K562 (cell line): ENCODE data around the gene SUMF1. TPM values are rescaled to one million over a fixed set of nuclear protein-coding genes. Genes with fewer than 3 reads are reported as not detected.

Source experiments
- BMI1 ChIP-seq: fragments of 150-350 bp; IDR thresholded peaks from 2 replicates; pipeline ENCODE4 v1.6.1; 2014; ENCODE audit warnings: low read length
- CBFA2T2 ChIP-seq: fragments of 450-650 bp; conservative IDR thresholded peaks from 2 replicates; pipeline ENCODE4 v1.6.1; 2017; ENCODE audit warnings: mild to moderate bottlenecking
- CBFB ChIP-seq: sonication (generic); formaldehyde crosslinking; IDR thresholded peaks from 2 replicates; pipeline ENCODE4 v1.4.0; 2020; ENCODE audit warnings: mild to moderate bottlenecking, missing genetic modification reagents
- CREM ChIP-seq: IDR thresholded peaks from 2 replicates; pipeline ENCODE4 v1.6.1; 2014; ENCODE audit warnings: antibody characterized with exemption, low read depth
- E2F1 ChIP-seq: sonication (generic); formaldehyde crosslinking; IDR thresholded peaks from 2 replicates; pipeline ENCODE4 v1.8.1; 2023; ENCODE audit warnings: mild to moderate bottlenecking, missing genetic modification reagents, moderate library complexity
- FOXJ2 ChIP-seq: fragments of 200-800 bp; sonication (Bioruptor generic); IDR thresholded peaks from 2 replicates; pipeline ENCODE4 v1.6.1; 2016; ENCODE audit warnings: missing genetic modification characterization, missing compliant biosample characterization
- HEY1 ChIP-seq: fragments of 250-450 bp; sonication (Bioruptor Pico); IDR thresholded peaks from 2 replicates; pipeline ENCODE4 v1.5.0; 2020; ENCODE audit warnings: mild to moderate bottlenecking, moderate library complexity, borderline replicate concordance
- HNRNPH1 ChIP-seq: fragments of 200-400 bp; formaldehyde crosslinking; optimal IDR thresholded peaks from 2 replicates; pipeline ENCODE3; 2017; ENCODE audit warnings: low read depth, mild to moderate bottlenecking, low read length, moderate library complexity
- KDM1A ChIP-seq, 2 experiments: fragments of 450-650 bp; IDR thresholded peaks; 2 replicates each; pipeline ENCODE4 v1.6.1; 2016; ENCODE audit warnings: mild to moderate bottlenecking in 2 of 2
- KLF6 ChIP-seq: fragments of 250-450 bp; sonication (Bioruptor Pico); IDR thresholded peaks from 2 replicates; pipeline ENCODE4 v1.4.0; 2020; ENCODE audit warnings: mild to moderate bottlenecking, moderate library complexity, borderline replicate concordance
- LEF1 ChIP-seq: fragments of 450-650 bp; IDR thresholded peaks from 2 replicates; pipeline ENCODE4 v1.6.1; 2016; ENCODE audit warnings: mild to moderate bottlenecking
- MCM5 ChIP-seq: fragments of 450-650 bp; IDR thresholded peaks from 2 replicates; pipeline ENCODE4 v1.6.1; 2016; ENCODE audit warnings: low read depth
- RAD51 ChIP-seq: fragments of 450-650 bp; IDR thresholded peaks from 2 replicates; pipeline ENCODE4 v1.7.1; 2016; ENCODE audit warnings: low read depth, mild to moderate bottlenecking, borderline replicate concordance
- ZNF23 ChIP-seq: fragments of 250-450 bp; sonication (Bioruptor Pico); IDR thresholded peaks from 2 replicates; pipeline ENCODE4 v1.4.0; 2020; ENCODE audit warnings: mild to moderate bottlenecking
- ZNF766 ChIP-seq: fragments of 200-800 bp; sonication (Bioruptor generic); conservative IDR thresholded peaks from 2 replicates; pipeline ENCODE4 v1.6.1; 2016; ENCODE audit warnings: missing genetic modification characterization, missing compliant biosample characterization
- ZNF778 ChIP-seq: fragments of 450-650 bp; formaldehyde crosslinking; IDR thresholded peaks from 2 replicates; pipeline ENCODE4 v1.4.0; 2020; ENCODE audit warnings: mild to moderate bottlenecking, moderate library complexity
- polyA plus RNA-seq, 8 experiments: library from polyadenylated mRNA; depleted of rRNA in 4 of 8; stranded (reverse) in 5 of 8; unstranded in 3 of 8; fragments of >200 nt; fragmentation: Nextera tagmentation in 2 of 8; fragmentation: Illumina TruSeq in 1 of 8; extraction: Ambion mirVana in 2 of 8; extraction: Trizol in 1 of 8; gene quantifications; 2 replicates each; pipeline versions ENCODE4 v1.2.1 to v1.2.3, GENCODE V29; 2011 to 2014; ENCODE audit warnings: inconsistent platforms in 1 of 8, missing spikeins in 1 of 8
- total RNA-seq, 7 experiments: library from RNA; depleted of rRNA in 6 of 7; stranded (reverse); fragments of >200 nt in 6 of 7; fragmentation: Illumina TruSeq in 2 of 7; extraction: Trizol in 2 of 7; gene quantifications; 2 replicates each; pipeline versions ENCODE4 v1.2.1 to v1.2.3, GENCODE V29; 2011 to 2021; ENCODE audit warnings: low replicate concordance in 1 of 7
- TF ChIP-seq, protein P1 (sequence below): fragments of 450-650 bp; IDR thresholded peaks from 2 replicates; pipeline ENCODE4 v1.6.1; 2016; ENCODE audit warnings: mild to moderate bottlenecking, moderate library complexity

SUMF1 gene
- total and polyA plus RNA-seq, 9 of the 15 experiments (the other 6 are each of a cell fraction or from before 2014, with no cell fraction given), result 1.3 to 7.4 (median 4.2) TPM

DNA sequence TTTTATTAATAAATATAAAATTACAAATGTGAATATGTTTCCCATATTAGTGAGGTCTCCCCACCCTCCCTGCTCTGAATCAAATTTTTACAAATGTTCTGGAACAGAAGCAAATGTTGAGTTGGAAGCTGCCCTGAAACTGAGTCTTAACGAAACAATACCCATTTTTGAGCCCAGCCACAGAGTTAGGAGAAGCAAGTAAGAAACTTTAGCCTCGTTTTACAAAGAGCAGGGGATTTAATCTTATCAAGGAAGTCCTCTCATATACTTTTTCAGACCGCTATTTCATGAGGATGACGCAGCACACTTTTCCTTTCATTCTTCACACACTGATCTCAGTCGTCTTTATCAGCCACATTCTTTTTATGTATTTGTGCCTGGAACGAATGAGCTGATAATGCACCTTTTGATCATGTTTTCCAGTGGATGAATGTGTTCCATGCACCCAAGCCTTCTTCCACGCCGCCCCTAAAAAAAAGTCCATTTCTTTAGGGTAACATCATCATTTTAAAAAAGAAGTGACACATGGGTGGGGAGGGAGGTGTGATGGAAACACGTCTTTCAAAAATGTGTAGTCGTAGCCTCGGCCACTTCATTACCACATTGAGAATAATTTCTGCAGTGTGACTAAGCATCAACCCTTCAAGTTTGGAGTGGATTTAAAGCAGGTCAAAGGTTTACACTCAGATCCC, 115.8 kb downstream of the SUMF1 start (continued):
- TF ChIP-seq, protein P1, sequence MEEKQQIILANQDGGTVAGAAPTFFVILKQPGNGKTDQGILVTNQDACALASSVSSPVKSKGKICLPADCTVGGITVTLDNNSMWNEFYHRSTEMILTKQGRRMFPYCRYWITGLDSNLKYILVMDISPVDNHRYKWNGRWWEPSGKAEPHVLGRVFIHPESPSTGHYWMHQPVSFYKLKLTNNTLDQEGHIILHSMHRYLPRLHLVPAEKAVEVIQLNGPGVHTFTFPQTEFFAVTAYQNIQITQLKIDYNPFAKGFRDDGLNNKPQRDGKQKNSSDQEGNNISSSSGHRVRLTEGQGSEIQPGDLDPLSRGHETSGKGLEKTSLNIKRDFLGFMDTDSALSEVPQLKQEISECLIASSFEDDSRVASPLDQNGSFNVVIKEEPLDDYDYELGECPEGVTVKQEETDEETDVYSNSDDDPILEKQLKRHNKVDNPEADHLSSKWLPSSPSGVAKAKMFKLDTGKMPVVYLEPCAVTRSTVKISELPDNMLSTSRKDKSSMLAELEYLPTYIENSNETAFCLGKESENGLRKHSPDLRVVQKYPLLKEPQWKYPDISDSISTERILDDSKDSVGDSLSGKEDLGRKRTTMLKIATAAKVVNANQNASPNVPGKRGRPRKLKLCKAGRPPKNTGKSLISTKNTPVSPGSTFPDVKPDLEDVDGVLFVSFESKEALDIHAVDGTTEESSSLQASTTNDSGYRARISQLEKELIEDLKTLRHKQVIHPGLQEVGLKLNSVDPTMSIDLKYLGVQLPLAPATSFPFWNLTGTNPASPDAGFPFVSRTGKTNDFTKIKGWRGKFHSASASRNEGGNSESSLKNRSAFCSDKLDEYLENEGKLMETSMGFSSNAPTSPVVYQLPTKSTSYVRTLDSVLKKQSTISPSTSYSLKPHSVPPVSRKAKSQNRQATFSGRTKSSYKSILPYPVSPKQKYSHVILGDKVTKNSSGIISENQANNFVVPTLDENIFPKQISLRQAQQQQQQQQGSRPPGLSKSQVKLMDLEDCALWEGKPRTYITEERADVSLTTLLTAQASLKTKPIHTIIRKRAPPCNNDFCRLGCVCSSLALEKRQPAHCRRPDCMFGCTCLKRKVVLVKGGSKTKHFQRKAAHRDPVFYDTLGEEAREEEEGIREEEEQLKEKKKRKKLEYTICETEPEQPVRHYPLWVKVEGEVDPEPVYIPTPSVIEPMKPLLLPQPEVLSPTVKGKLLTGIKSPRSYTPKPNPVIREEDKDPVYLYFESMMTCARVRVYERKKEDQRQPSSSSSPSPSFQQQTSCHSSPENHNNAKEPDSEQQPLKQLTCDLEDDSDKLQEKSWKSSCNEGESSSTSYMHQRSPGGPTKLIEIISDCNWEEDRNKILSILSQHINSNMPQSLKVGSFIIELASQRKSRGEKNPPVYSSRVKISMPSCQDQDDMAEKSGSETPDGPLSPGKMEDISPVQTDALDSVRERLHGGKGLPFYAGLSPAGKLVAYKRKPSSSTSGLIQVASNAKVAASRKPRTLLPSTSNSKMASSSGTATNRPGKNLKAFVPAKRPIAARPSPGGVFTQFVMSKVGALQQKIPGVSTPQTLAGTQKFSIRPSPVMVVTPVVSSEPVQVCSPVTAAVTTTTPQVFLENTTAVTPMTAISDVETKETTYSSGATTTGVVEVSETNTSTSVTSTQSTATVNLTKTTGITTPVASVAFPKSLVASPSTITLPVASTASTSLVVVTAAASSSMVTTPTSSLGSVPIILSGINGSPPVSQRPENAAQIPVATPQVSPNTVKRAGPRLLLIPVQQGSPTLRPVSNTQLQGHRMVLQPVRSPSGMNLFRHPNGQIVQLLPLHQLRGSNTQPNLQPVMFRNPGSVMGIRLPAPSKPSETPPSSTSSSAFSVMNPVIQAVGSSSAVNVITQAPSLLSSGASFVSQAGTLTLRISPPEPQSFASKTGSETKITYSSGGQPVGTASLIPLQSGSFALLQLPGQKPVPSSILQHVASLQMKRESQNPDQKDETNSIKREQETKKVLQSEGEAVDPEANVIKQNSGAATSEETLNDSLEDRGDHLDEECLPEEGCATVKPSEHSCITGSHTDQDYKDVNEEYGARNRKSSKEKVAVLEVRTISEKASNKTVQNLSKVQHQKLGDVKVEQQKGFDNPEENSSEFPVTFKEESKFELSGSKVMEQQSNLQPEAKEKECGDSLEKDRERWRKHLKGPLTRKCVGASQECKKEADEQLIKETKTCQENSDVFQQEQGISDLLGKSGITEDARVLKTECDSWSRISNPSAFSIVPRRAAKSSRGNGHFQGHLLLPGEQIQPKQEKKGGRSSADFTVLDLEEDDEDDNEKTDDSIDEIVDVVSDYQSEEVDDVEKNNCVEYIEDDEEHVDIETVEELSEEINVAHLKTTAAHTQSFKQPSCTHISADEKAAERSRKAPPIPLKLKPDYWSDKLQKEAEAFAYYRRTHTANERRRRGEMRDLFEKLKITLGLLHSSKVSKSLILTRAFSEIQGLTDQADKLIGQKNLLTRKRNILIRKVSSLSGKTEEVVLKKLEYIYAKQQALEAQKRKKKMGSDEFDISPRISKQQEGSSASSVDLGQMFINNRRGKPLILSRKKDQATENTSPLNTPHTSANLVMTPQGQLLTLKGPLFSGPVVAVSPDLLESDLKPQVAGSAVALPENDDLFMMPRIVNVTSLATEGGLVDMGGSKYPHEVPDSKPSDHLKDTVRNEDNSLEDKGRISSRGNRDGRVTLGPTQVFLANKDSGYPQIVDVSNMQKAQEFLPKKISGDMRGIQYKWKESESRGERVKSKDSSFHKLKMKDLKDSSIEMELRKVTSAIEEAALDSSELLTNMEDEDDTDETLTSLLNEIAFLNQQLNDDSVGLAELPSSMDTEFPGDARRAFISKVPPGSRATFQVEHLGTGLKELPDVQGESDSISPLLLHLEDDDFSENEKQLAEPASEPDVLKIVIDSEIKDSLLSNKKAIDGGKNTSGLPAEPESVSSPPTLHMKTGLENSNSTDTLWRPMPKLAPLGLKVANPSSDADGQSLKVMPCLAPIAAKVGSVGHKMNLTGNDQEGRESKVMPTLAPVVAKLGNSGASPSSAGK, result peak; percentile 72
- peak; percentile 71; the same call in 1 of the 2 replicates for TF ChIP-seq LEF1
- no peak for TF ChIP-seq HNRNPH1
- TF ChIP-seq RAD51, result 0 out of 2 replicates have a peak, but pooled peaks have one; percentile 13
- TF ChIP-seq CBFB, result no peak
- peak; percentile 63; the same call in 1 of the 2 replicates for TF ChIP-seq ZNF23
- 0 out of 2 replicates have a peak, but pooled peaks have one; percentile 22 for TF ChIP-seq KLF6 (CRISPR knock-in tag)
- TF ChIP-seq HEY1 (CRISPR knock-in tag), result no peak
- no peak for TF ChIP-seq BMI1
- no peak for TF ChIP-seq E2F1 (CRISPR knock-in tag)
- peak; percentile 58 for TF ChIP-seq CREM
- TF ChIP-seq KDM1A (IDR thresholded peaks at IDR 0.05), result peak in 1 of 2 experiments; percentile 51; a peak in 2 of 4 replicates
- TF ChIP-seq CBFA2T2, result no peak; the same call in 1 of the 2 replicates
- TF ChIP-seq ZNF778 (CRISPR knock-in tag), result no peak
- TF ChIP-seq FOXJ2 (tag), result no peak; the same call in 1 of the 2 replicates
- 0 out of 2 replicates have a peak, but pooled peaks have one; percentile 44 for TF ChIP-seq ZNF766 (CRISPR knock-in tag)
- TF ChIP-seq MCM5, result no peak
